ENCODE data around the gene CLEC10A.

- TF ChIP-seq CTCF (conservative IDR thresholded peaks at IDR 0.05; ENCODE audit: low read depth in 2 of 2) (no peak), POLR2AphosphoS5 (IDR thresholded peaks at IDR 0.05; ENCODE audit: low read depth) (no peak), REST (IDR thresholded peaks at IDR 0.05; ENCODE audit: unreplicated experiment) (no peak)
These were observed 5.1 kb downstream of the CLEC10A start for GRCh38 chr17:7074931-7075330.

Data from GM23338 (cell line).